Calu3 (cell line): ENCODE measurements around the gene COL24A1. TPM values are rescaled to one million over a fixed set of nuclear protein-coding genes. Genes with fewer than 3 reads are reported as not detected.
"Not testable (repeated sequence)": the region's sequence is repeated elsewhere in the genome, so short reads cannot be mapped to it uniquely, and the experiment has no call there.

ENCODE experiments used
- BruUV-seq: library from RNA; stranded (reverse); fragments of 400-500 nt; replicated peaks from 2 replicates; lab custom pipeline; 2021; lab: Mats Ljungman, UMichigan
- CTCF ChIA-PET: fragments of 300-600 bp; sonication (Branson Sonifier 250); formaldehyde crosslinking; loops from one replicate; lab custom pipeline; 2022; ENCODE audit warnings: antibody characterized with exemption; lab: Charles Lee
- DNase-seq: peaks from one replicate; pipeline ENCODE4 v3.0.0; 2022
- H3K27ac Mint-ChIP-seq: one replicate; pipeline ENCODE4 v1.8.0; 2022; ENCODE audit warnings: mixed read lengths; ENCODE audit not compliant: unreplicated experiment
- H3K27me3 Mint-ChIP-seq: one replicate; pipeline ENCODE4 v1.8.0; 2022; ENCODE audit warnings: mixed read lengths; ENCODE audit not compliant: unreplicated experiment
- H3K36me3 Mint-ChIP-seq: one replicate; pipeline ENCODE4 v1.8.0; 2022; ENCODE audit warnings: mild to moderate bottlenecking, moderate library complexity, mixed read lengths; ENCODE audit not compliant: insufficient read depth, unreplicated experiment
- H3K4me1 Mint-ChIP-seq: one replicate; pipeline ENCODE4 v1.8.0; 2022; ENCODE audit warnings: mild to moderate bottlenecking, low read depth, mixed read lengths; ENCODE audit not compliant: unreplicated experiment
- H3K4me3 Mint-ChIP-seq: one replicate; pipeline ENCODE4 v1.8.0; 2022; ENCODE audit warnings: mild to moderate bottlenecking, low read depth, moderate library complexity, mixed read lengths; ENCODE audit not compliant: unreplicated experiment
- H3K9me3 Mint-ChIP-seq: one replicate; pipeline ENCODE4 v1.8.0; 2022; ENCODE audit warnings: low read depth, mixed read lengths; ENCODE audit not compliant: unreplicated experiment
- CTCF ChIP-seq: fragments of 200-600 bp; IDR thresholded peaks from one replicate; pipeline ENCODE4 v1.8.0; 2022; ENCODE audit warnings: antibody characterized with exemption; ENCODE audit not compliant: unreplicated experiment
- intact Hi-C: fragments of 100-400 bp; cut with micrococcal nuclease; formaldehyde crosslinking; loops from one replicate; pipeline ENCODE4 v1.10.0; 2022; ENCODE audit not compliant: unreplicated experiment
- total RNA-seq: library from RNA; stranded (reverse); gene quantifications from 2 replicates; pipeline ENCODE4 v1.2.3, GENCODE V29; 2022

The COL24A1 gene
- total RNA-seq, 1 experiment from 2014 or later: not detected

- H3K9me3 Mint-ChIP-seq: no peaks in the 10 kb centered on the region
- CTCF ChIA-PET: no interaction called here
- H3K4me3 Mint-ChIP-seq: no peak overlapping the region
- BruUV-seq: no TSS peak
- TF ChIP-seq CTCF: no peak
- intact Hi-C loops: no loop called here
- H3K36me3 Mint-ChIP-seq: no peaks in the 10 kb centered on the region
- no peak for DNase-seq
- H3K27ac Mint-ChIP-seq: no peak overlapping the region
- H3K4me1 Mint-ChIP-seq: peaks cover 31% of the 10 kb centered on the region
- H3K27me3 Mint-ChIP-seq: no peaks in the 10 kb centered on the region
These were observed 309.9 kb downstream of the COL24A1 start for GRCh38 chr1:85846706-85847105.

- Mint-ChIP-seq H3K4me1 (no peaks in the 10 kb centered on the region), H3K27me3 (no peaks in the 10 kb centered on the region), H3K4me3 (no peak overlapping the region), H3K36me3 (no peaks in the 10 kb centered on the region), H3K27ac (no peak overlapping the region), H3K9me3 (no peaks in the 10 kb centered on the region)
- intact Hi-C loops: no loop called here
- no peak for TF ChIP-seq CTCF
- CTCF ChIA-PET: no interaction called here
- no peak for DNase-seq
- BruUV-seq: no TSS peak
These were observed 317.1 kb downstream of the COL24A1 start for GRCh38 chr1:85839459-85839858.

GRCh38 chr1:85838238-85838637 is 318.3 kb downstream of the COL24A1 start:
- no peak overlapping the region for H3K27ac Mint-ChIP-seq
- CTCF ChIA-PET: no interaction called here
- intact Hi-C loops: no loop called here
- H3K36me3 Mint-ChIP-seq: no peaks in the 10 kb centered on the region
- no peaks in the 10 kb centered on the region for H3K4me1 Mint-ChIP-seq
- no peak overlapping the region for H3K4me3 Mint-ChIP-seq
- no peaks in the 10 kb centered on the region for H3K27me3 Mint-ChIP-seq
- no peak for TF ChIP-seq CTCF
- BruUV-seq: no TSS peak
- no peaks in the 10 kb centered on the region for H3K9me3 Mint-ChIP-seq
- no peak for DNase-seq

- CTCF ChIA-PET: no interaction called here
- Mint-ChIP-seq H3K4me1 (no peaks in the 10 kb centered on the region), H3K27me3 (no peaks in the 10 kb centered on the region)
These were observed 319.8 kb downstream of the COL24A1 start for GRCh38 chr1:85836736-85837135.

GRCh38 chr1:85833165-85833564 is 323.4 kb downstream of the COL24A1 start:
- intact Hi-C loops, H3K9me3 Mint-ChIP-seq, H3K27ac Mint-ChIP-seq, CTCF ChIA-PET, BruUV-seq, H3K36me3 Mint-ChIP-seq, H3K4me3 Mint-ChIP-seq, H3K4me1 Mint-ChIP-seq, DNase-seq, H3K27me3 Mint-ChIP-seq: not testable (repeated sequence)

More at GRCh38 chr1:85836736-85837135, 319.8 kb downstream of the COL24A1 start:
- H3K9me3 Mint-ChIP-seq: no peaks in the 10 kb centered on the region
- no peak overlapping the region for H3K27ac Mint-ChIP-seq
- TF ChIP-seq CTCF: no peak
- intact Hi-C loops: no loop called here
- BruUV-seq: no TSS peak
- H3K4me3 Mint-ChIP-seq: no peak overlapping the region
- no peaks in the 10 kb centered on the region for H3K36me3 Mint-ChIP-seq
- DNase-seq: no peak
